Measurements from ENCODE around the gene PDE11A. TPM values are rescaled to one million over a fixed set of nuclear protein-coding genes. Genes with fewer than 3 reads are reported as not detected.

The PDE11A gene
- total RNA-seq, 4 donors from 2014 or later: under 0.01 to 0.58 (median under 0.01) TPM; not detected in 1

DNA sequence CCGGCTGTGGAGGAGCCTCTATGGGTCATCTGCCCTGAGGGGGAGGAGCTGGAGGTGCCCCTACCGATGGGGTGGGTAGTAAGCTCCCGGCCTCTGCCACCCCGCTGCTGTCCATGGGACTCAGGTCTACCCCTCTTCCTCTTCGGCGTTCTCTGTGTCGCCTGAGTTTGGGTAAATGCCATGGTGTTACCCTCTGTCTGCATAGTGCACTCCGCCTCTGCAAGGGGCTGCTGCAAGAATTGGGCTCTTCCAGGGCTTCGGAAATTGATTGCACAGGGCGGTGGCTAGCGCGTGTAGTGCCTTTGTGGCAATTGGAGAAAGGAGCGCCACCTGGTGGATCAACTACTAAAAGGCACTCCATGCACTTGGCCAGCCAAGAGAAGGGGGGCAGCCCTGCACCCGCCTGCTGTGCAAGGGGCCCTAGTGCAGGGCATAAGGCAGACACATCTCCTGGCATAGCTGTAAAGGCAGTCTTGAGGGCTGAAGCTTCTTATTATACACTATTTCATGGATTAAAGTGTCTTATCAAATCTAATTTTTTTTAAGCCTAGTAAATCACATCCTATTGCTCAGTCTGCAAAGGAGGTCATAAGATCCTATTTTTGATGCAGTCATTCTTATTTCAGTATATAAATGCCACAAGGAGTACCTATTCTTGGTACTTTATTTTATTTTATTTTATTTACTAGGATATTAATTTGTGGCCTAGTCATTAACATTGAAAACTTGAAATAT, 308.9 kb downstream of the PDE11A start:
- H3K27me3 ChIP-seq: no peaks in the 10 kb centered on the region
- no peaks in the 10 kb centered on the region for H3K9me3 ChIP-seq
- WGBS: 21% methylated on average over 13 of the region's 14 CpGs
- no peak overlapping the region for H3K27ac ChIP-seq (replicated peaks in 1 of 4)
- no peak for DNase-seq (ENCODE audit: extremely low spot score)
- intact Hi-C loops (cut with DNase I): no loop called here
- peaks cover 0 to 13% (median 5%) of the 10 kb centered on the region in 4 donors for H3K4me1 ChIP-seq
- no peaks in the 10 kb centered on the region for H3K36me3 ChIP-seq
- TF ChIP-seq, protein P1, sequence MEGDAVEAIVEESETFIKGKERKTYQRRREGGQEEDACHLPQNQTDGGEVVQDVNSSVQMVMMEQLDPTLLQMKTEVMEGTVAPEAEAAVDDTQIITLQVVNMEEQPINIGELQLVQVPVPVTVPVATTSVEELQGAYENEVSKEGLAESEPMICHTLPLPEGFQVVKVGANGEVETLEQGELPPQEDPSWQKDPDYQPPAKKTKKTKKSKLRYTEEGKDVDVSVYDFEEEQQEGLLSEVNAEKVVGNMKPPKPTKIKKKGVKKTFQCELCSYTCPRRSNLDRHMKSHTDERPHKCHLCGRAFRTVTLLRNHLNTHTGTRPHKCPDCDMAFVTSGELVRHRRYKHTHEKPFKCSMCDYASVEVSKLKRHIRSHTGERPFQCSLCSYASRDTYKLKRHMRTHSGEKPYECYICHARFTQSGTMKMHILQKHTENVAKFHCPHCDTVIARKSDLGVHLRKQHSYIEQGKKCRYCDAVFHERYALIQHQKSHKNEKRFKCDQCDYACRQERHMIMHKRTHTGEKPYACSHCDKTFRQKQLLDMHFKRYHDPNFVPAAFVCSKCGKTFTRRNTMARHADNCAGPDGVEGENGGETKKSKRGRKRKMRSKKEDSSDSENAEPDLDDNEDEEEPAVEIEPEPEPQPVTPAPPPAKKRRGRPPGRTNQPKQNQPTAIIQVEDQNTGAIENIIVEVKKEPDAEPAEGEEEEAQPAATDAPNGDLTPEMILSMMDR (IDR thresholded peaks at IDR 0.05): peak; percentile 58 to 88 (median 66)
- TF ChIP-seq EP300 (IDR thresholded peaks at IDR 0.05): no peak
- H3K4me3 ChIP-seq: no peak overlapping the region

DNA sequence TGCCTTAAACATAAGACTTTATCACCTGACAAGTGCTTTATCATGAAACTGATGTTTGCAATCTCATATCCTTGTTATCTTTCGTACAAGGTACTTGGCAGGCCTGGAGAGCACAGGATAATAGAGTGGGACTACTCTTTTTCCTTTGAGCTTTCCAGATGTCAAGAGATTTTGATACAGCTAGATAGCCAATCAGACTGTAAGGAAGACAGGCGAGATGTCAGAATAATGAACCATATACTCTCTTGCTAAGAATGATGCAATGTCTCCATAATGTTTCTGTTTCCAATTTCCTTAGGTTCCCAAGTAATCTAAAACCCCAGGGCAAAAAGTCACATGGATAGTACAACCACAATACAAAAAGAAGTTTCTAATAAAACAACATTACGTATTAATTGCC, 313.1 kb downstream of the PDE11A start:
- TF ChIP-seq POLR2A (IDR thresholded peaks at IDR 0.05; ENCODE audit: low read depth): no peak
- TF ChIP-seq, protein P1 (IDR thresholded peaks at IDR 0.05): no peak
- no peak for TF ChIP-seq POLR2AphosphoS5 (IDR thresholded peaks at IDR 0.05)
- no peak for TF ChIP-seq EP300 (IDR thresholded peaks at IDR 0.05)
- intact Hi-C loops (cut with DNase I): loop anchor here (10.0 kb wide), 1 partner anchor 425 kb away; no protein-coding TSS in a partner anchor

DNA sequence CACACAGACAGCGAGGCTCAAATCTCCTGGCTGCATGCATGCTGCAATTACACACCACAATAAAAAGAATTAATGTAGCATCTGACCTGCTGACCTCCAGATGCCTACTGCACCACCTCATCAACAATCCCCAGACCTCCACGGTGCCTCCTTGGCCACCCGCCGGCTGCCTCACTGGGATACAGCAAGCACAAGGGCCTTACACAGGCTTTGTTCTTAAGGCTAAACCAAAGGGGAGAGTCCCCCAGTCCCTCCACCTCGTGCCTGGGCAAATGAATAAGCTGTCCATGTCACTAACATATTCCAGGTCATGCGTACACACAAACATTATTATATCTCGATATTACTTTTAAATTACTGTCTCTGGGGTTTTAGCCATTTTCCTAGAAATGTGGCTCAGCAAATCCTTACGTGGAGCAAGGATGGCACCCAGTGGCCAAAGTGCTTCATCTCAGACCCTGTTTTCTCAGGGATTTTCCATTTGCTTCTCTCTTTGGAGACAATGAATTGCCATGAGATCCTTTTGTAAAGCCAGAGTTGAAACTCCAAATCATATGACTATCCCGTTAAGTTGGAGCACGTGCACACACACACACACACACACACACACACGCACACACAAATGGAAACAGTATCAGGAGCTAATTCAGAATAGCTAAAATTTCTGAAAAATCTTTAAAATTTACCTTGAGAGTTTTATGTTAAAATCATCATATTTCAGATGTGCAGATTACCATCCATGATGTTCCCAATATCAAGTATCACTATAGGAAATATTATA, 313.8 kb downstream of the PDE11A start:
- intact Hi-C loops (cut with DNase I): loop anchor here (10.0 kb wide), 1 partner anchor 424 kb away; no protein-coding TSS in a partner anchor
- no peaks in the 10 kb centered on the region for H3K27me3 ChIP-seq
- H3K27ac ChIP-seq (replicated peaks in 1 of 4): no peak overlapping the region
- H3K36me3 ChIP-seq: no peaks in the 10 kb centered on the region
- DNase-seq (ENCODE audit: extremely low spot score): no peak
- H3K4me3 ChIP-seq: no peak overlapping the region
- 50% methylated on average over 11 of the region's 11 CpGs for WGBS
- H3K4me1 ChIP-seq: peaks cover 11 to 30% (median 21%) of the 10 kb centered on the region in 4 donors
- TF ChIP-seq, protein P1 (IDR thresholded peaks at IDR 0.05): peak; percentile 28 to 56 (median 44)
- TF ChIP-seq POLR2A (IDR thresholded peaks at IDR 0.05; ENCODE audit: low read depth): no peak
- no peaks in the 10 kb centered on the region for H3K9me3 ChIP-seq

More for the DNA sequence above, 313.1 kb downstream of the PDE11A start:
- no peaks in the 10 kb centered on the region for H3K36me3 ChIP-seq
- H3K27me3 ChIP-seq: no peaks in the 10 kb centered on the region
- H3K4me1 ChIP-seq: peaks cover 4 to 27% (median 15%) of the 10 kb centered on the region in 4 donors
- 82% methylated on average over 3 of the region's 3 CpGs for WGBS
- DNase-seq (ENCODE audit: extremely low spot score): no peak
- no peak overlapping the region for H3K4me3 ChIP-seq
- no peak overlapping the region for H3K27ac ChIP-seq (replicated peaks in 1 of 4)
- H3K9me3 ChIP-seq: no peaks in the 10 kb centered on the region

DNA sequence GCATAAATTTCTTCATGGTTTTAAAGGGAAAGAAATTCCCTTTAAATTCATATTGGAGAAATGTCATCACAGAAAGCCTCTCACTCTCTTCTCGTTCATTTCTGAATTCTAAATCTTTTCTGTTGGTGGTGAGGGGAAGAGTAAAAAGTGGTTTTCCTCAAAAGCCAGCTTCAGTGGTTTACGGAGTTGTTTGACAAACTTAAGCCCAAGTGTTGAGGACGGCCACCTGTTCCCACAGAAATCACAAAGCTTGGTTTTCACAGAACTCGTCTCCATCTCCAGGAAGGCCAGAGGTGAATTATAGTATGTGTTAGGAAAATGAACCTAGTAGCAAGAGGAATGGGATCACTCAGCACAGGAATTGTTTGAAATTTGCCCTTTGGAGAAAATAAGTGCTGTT, 316.2 kb downstream of the PDE11A start:
- Histone ChIP-seq H3K27me3 (no peaks in the 10 kb centered on the region), H3K9me3 (no peaks in the 10 kb centered on the region), H3K4me3 (no peak overlapping the region), H3K36me3 (no peaks in the 10 kb centered on the region), H3K4me1 (peaks cover 18 to 34% (median 24%) of the 10 kb centered on the region in 4 donors), H3K27ac (replicated peaks in 1 of 4) (no peak overlapping the region)
- intact Hi-C loops (cut with DNase I): loop anchor here (10.0 kb wide), 1 partner anchor 422 kb away; no protein-coding TSS in a partner anchor
- no peak for TF ChIP-seq EP300 (IDR thresholded peaks at IDR 0.05)
- no peak for TF ChIP-seq POLR2A (IDR thresholded peaks at IDR 0.05; ENCODE audit: low read depth)
- TF ChIP-seq, protein P1 (IDR thresholded peaks at IDR 0.05): no peak
- no peak for TF ChIP-seq POLR2AphosphoS5 (IDR thresholded peaks at IDR 0.05)
- no peak for DNase-seq (ENCODE audit: extremely low spot score)
- 67% methylated on average over 4 of the region's 4 CpGs for WGBS
